NCI-H2196 (cell line): ENCODE measurements around the gene TTN.
A peak's percentile ranks its signal among the peaks of the same experiment; 100 is the strongest.

Experiments
- DNase-seq: peaks from one replicate; lab custom pipeline; 2025; ENCODE audit not compliant: unreplicated experiment; lab: John Stamatoyannopoulos, UW

Gene TTN

DNA sequence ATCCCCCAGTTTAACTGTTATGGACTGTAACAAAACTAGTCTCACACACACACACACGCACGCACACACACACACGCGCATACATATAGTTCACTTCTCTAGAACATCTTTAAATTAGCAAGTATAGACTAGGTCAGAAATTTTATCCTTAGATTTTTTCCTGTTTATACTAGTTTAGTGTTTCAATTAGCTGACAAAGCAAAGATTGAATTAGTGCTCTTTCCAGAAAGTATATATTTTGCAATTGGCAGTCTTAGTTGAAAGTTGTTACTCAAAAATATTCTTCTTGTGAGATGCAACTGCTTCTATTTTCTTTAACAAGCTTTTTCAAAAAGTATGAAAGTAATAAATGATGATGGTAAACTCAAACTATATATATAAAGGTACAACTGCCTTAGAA lies 304.5 kb downstream of the TTN start:
- no peak for DNase-seq

DNA sequence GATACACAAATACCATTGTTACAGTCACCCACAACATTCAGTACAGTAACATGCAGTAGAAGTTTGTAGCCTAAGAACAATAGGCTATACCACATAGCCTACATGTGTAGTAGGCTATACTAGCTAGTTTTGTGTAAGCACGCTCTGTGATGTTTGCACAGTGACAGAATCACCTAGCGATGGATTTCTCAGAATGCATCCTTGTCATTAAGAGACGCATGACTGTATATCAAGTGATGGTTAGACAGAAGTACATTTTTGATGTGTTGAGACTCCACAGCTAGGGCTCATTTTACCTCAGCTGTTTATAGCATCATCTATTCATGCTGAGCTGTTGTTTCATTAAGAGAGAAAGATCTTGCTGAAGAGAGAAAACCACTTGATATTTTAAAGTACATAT lies 307.6 kb downstream of the TTN start:
- no peak for DNase-seq

DNA sequence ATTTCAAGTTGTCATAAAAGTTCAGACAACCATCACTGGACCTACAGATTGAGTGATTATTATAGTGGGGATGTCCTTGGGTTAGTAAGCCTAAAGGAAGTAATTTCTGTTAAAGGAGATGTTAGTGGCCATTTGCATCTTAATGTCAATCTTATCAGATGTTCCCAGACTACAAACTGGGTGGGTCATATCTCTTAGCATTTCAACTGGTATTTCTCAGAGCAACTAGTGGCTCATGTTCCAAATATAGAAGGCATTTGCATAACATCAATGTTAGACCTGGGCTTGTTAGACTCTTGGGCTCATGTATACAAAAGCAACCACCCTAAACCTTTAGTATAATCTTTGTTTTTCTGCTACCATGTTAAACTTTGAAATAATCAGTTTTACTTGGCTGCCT lies 309.1 kb downstream of the TTN start:
- DNase-seq: no peak

DNA sequence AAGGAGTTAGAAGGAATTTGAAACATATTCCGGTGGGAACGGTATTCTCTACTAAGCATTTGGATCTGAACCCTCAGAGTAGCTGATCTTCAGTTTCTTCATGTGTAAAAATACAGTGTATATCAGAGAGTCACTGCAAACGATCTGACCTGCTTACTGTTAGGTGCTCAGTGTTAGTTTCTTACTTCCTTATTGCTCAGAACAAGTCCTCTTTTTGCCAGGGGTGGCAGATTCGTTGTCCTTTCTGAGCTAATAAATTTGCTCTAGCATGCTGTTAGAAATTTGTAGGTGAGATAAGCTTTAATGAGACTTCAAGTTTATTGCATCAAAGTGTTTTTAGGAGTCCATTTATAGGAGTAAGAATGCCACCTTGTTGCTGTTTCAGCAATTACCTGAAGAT lies 311.2 kb downstream of the TTN start:
- DNase-seq: no peak

DNA sequence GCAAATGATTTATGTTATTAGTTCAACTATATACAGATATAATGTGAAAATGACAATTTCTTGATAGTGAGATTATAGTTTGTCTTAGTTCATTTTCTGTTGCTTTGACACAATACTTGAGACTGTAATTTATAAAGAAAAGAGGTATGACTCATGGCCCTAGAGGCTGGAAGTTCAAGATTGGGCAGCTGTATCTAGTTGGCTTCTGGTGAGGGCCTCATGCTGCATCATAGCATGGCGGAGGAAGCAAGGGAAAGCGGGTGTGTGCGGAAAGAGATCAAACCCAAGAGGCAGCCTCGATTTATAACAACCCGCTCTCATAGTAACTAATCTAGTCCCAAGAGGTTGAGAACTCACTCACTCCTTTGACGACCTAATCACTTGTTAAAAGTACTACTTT lies 315.6 kb downstream of the TTN start:
- DNase-seq: no peak

DNA sequence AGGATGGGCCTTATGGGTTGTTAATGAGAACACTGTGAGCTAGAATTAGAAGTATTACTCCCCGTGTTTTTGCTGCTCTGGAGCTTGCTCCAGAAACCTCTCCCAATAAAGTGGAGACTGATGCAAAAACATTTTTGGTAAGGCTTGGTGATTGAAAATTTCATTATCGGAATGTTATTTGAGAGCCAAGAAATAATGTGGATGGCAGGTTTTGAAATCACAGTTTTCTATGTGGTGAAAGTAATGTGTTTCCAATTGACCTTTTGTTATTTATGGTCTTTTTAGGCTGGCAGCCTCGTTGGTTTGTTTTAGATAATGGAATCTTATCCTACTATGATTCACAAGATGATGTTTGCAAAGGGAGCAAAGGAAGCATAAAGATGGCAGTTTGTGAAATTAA lies 321.9 kb downstream of the TTN start:
- DNase-seq: no peak

DNA sequence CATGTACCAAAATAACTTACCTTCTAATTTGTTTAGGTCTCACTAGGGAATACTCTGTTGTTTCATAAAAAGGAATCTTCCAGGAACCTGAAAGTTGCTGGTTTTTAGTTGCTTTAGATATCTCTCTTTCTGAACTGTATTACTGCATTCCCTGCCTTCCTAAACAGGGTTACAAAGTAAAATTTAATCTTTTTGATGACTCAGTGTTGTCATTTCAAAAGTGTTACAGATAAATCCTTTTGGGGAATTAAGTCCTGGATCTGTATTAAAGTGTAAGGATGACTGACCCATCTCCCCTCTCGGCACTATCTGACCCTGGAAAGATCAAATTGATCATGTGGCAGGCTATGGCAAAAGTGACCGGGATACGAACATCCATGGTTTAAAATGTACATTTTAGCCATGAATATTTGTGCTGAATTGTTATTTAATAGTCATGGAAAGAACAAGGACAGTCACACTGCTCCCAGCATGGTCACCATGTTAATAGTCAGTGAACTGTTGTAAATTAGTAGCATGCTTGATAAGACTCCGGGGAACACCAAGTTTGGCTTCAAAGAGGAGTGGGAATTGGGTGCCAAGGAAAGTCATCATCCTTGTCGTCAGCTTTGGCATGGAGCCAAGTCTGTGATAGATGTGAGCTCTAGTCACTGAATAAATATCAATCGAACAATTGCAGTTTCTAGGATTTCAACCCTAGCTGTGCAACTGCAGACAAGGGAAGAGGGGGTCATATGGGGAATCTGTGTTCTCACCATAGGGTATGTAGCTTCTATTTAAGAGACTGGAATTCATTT lies 322.8 kb downstream of the TTN start:
- peak; percentile 70 for DNase-seq

DNA sequence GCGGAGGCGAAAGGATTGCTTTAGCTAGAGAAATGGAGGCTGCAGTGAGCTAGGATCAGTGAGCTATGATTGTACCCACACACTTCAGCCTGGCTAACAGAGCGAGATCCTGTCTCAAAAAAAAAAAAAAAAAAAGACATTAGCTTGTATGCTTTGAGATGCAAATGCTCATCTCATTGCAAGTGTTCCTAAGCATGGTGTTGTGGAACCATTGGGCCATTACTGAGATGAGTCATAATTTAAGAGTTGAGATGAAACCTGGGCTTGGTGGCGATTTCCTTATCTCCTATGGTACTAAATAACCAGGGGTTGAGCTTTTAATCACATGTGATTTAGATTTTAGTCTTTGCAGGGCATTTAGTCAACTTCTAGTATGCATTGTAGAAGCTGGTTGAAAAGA lies 324.8 kb downstream of the TTN start:
- no peak for DNase-seq

DNA sequence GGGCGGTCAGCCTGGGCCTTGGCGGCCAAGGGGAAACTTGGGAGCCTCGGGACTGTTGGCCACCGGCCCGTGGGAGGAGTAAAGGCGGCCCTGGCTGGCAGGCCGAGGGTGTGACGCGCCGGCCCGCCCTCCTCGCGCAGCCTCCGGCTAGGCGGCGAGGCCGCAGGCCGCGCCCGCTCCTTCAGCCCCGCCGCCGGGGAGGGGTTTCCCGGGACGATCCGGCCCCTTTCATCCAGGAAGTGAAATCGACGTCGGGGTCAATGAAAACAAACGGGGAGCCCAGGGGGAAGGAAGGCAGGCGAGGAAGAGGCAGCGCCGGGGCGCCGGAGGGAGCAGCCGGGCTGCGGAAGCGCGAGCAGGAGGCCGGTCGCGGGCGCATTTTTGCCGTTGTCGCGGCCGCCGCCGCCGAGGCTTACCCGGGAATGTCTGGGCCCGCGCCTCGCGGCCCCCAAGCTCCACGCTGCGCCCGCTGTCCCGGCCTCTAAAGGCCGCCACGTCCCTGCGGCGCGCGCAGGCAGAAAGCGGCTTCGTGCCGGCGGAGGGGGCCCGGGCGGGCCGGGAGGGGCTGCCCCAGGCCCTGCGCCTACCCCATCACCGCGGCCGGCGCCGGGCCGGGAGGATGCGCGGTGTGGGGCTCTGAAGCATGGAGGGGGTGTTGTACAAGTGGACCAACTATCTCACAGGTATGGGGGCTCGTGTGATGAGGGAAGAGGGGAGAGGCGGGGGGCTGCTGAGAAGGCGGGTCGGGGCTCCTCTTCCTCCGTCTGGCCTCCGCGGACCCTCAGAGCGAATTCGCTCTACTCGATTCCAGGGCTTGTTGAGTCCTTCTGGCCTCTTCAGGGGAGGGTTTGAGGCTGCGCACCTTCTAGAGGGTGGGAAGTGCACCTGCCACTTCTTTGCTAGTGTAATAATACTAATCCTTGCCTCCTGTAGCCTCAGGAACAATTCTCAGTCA lies 326.7 kb downstream of the TTN start, which contains the start of gene PLEKHA3:
Gene PLEKHA3 (plus strand): TSS at position 231 of the 955 bp plus-strand sequence. CDS start 413 bp downstream, at position 644.
- DNase-seq: peak; percentile 97

DNA sequence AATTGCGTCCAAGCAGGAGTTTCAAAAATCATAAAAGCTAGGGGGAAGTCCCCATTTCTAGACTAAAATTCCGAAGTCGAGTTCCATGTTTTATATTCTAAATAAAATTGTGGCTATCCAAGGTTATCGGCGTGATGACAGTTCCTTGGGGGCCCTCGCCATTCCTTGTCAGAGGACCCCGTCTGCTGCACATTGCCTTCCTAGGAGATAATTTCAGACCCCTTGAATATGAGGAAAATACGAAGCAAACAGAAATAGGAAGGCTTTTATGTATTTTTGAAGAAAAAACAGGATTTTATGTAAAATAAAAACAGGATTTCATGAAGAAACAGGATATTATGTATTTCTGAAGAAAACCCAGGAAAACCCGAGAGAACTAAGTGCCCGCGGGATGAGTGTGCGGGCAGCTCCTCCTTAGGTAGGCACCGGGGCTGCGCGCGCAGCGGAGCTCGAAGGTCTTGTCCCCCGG lies 327.4 kb downstream of the TTN start:
- no peak for DNase-seq

DNA sequence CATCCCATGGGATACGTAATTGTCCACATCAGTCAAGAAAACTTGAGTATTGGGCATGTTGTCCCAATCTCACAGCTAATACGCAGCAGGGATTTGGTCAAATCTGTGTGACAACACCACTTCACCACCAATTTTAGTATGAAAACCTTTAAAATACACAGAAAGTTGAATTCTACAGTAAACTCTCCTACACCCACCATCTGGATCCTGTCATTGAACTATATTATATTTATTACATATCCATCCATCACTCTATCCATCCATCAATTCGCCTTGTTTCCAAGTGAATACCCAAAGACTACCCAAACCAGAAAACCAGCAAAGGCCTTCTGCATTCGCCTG lies 328.0 kb downstream of the TTN start:
- no peak for DNase-seq

DNA sequence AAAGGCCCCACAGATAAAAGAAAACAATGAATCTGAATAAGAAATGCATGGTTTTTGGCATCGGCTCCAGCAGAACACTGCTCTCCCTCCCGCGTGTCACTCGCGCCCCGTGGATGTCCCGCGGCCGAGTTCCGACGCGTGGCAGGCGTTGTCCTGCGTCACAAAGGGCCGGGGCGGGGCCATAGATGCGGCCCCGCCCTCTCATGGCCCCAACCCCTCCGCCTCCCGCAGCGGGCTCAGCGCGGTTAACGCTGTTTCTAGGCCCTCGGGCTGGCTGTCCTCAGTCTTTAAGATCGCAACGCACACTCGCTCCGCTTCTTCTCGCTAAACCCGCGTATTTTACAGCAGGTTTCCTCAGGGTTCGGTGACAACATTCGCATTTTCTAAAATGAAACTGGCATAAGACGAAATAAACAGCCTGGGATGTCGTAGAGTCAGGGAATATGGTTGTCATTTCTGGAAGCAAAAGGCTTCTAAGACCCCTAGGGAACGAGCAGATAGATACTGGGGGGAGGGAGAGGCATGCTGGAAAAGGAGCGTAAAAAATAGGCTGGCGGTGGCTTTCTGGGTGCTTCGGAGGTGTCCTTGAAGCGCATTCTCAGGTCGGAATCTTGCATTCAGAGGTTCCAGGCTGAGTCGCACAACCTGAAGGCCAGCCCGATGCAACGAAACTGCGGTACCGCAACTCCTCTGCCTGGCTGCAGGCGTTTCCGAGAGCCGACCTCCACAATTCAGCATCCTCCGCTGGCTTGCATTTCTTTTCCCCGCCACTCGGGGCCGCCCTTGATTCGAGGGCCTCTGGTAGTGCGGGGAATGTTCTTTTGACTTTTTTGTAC lies 328.6 kb downstream of the TTN start, which contains the start of gene FKBP7:
Gene FKBP7 (minus strand): TSS at position 162 of the 836 bp plus-strand sequence. CDS start 101 bp downstream, at position 61.
- peak; percentile 81 for DNase-seq

DNA sequence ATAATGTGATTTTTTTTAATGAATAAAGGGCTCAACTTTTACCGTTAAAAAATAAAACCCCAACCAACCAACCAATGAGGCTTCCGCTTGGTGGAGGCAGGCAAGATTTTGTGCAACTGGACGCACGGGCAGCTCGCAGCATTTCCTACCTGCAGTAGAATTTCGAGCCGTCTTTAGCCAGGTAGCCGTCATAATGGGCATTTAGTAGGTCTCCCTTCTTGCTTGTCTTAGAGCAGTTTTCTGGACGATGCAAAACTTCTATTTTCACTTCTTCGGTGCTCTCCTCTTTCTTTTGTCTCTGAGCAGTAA lies 329.1 kb downstream of the TTN start:
- peak; percentile 45 for DNase-seq

DNA sequence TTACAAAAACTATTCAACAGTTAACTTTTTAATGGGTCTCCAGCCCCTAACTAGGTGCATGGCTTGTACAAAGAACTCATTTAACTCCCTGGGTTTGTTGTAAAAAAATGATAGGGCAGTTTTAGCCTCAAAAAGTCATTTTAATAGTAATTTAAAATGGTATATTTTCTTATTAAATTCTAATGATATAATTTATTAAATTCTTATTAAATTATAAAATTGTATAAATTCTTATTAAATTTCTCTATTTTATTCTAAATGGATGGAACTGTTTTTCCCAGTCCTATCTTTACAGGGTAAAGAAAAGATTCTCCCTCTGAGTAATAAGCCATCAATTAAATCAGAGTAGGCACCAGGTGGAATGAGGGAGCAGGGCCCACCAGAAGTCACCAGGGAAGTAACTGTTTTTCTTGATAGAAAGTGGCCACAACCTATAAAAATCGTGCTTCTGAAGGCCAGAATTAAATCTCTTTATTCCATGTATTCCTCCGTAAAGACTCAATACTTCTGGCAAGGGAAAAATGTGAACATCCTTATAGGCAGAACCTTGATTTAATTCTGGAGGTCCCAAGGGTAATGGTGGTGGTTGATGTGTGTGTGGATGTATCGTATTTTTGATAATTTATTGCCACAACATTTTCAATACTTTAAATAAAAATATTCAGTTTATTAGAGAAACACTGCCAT lies 329.6 kb downstream of the TTN start:
- DNase-seq: no peak

DNA sequence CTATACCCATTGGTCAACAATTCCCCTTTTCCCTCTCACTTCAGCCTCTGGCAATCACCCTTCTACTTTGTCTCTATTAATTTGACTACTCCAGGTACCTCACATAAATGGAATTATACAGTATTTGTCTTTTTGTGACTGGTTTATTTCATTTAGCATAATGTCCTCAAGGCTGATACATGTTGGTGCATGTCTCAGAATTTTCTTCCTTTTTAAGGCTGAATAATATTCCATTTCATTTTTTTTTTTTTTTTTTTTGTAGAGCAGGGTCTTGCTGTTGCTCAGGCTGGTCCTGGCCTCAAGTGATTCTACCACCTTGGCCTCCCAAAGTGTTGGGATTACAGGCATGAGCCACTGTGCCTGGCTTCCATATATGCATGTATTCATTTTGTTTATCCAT lies 330.7 kb downstream of the TTN start:
- DNase-seq: no peak
